NCI-H82 treated with DMSO at 0.1 percent for 48 hours (cell line): Measurements from ENCODE around the gene NOS2.

Experiments used
- DNase-seq: peaks from one replicate; lab custom pipeline; 2025; ENCODE audit not compliant: unreplicated experiment; lab: John Stamatoyannopoulos, UW

Gene NOS2

GRCh38 chr17:27821318-27821717 is 21.0 kb upstream of the NOS2 start:
- no peak for DNase-seq

GRCh38 chr17:27819145-27819544 is 18.8 kb upstream of the NOS2 start:
- DNase-seq, result no peak

- DNase-seq, result no peak
Measured at GRCh38 chr17:27818401-27819105, 18.2 kb upstream of the NOS2 start.

GRCh38 chr17:27817731-27818130 is 17.4 kb upstream of the NOS2 start:
- no peak for DNase-seq

- DNase-seq, result no peak
Measured at GRCh38 chr17:27816946-27817345, 16.6 kb upstream of the NOS2 start.

GRCh38 chr17:27811961-27812360 is 11.6 kb upstream of the NOS2 start:
- no peak for DNase-seq

GRCh38 chr17:27810902-27811557 is 10.7 kb upstream of the NOS2 start:
- DNase-seq, result no peak

GRCh38 chr17:27810211-27810901 is 10.0 kb upstream of the NOS2 start:
- no peak for DNase-seq

GRCh38 chr17:27809555-27809954 is 9.2 kb upstream of the NOS2 start:
- no peak for DNase-seq

GRCh38 chr17:27808628-27809027 is 8.3 kb upstream of the NOS2 start:
- no peak for DNase-seq

GRCh38 chr17:27807567-27808470 is 7.5 kb upstream of the NOS2 start:
- no peak for DNase-seq

GRCh38 chr17:27805520-27806146 is 5.3 kb upstream of the NOS2 start:
- DNase-seq, result peak; percentile 87

- no peak for DNase-seq
Measured at GRCh38 chr17:27804113-27804512, 3.8 kb upstream of the NOS2 start.

- no peak for DNase-seq
Measured at GRCh38 chr17:27802962-27803680, 2.8 kb upstream of the NOS2 start.

GRCh38 chr17:27802033-27802432 is 1.7 kb upstream of the NOS2 start:
- DNase-seq, result no peak

GRCh38 chr17:27798376-27798775 is 2.0 kb downstream of the NOS2 start:
- no peak for DNase-seq

- DNase-seq, result no peak
Measured at GRCh38 chr17:27797390-27798091, 2.8 kb downstream of the NOS2 start.

- DNase-seq, result no peak
Measured at GRCh38 chr17:27793906-27794569, 6.3 kb downstream of the NOS2 start.
